Measurements from ENCODE around the gene PRR16.

Gene PRR16

GRCh38 chr5:120602033-120602432 is 137.9 kb downstream of the PRR16 start:
- Histone ChIP-seq H3K4me1 (no peaks in the 10 kb centered on the region), H3K27ac (no peak overlapping the region), H3K27me3 (no peaks in the 10 kb centered on the region), H3K9me3 (no peaks in the 10 kb centered on the region), H3K4me3 (no peak overlapping the region), H3K36me3 (no peaks in the 10 kb centered on the region)
- no peak for DNase-seq
- TF ChIP-seq CTCF (IDR thresholded peaks at IDR 0.05) = no peak
- intact Hi-C loops (cut with DNase I; ENCODE audit: low total_unique reads) = no loop called here

GRCh38 chr5:120604884-120605283 is 140.8 kb downstream of the PRR16 start:
- no peak for DNase-seq
- intact Hi-C loops (cut with DNase I; ENCODE audit: low total_unique reads) = no loop called here
- Histone ChIP-seq H3K27ac (no peak overlapping the region), H3K27me3 (no peaks in the 10 kb centered on the region), H3K4me1 (peaks cover 0 to 8% (median 0%) of the 10 kb centered on the region in 4 donors), H3K9me3 (no peaks in the 10 kb centered on the region), H3K4me3 (no peak overlapping the region), H3K36me3 (no peaks in the 10 kb centered on the region)
- no peak for TF ChIP-seq CTCF (IDR thresholded peaks at IDR 0.05)

- Histone ChIP-seq H3K4me1 (peaks cover 0 to 11% (median 0%) of the 10 kb centered on the region in 4 donors), H3K9me3 (no peaks in the 10 kb centered on the region), H3K4me3 (no peak overlapping the region), H3K27ac (no peak overlapping the region), H3K36me3 (no peaks in the 10 kb centered on the region), H3K27me3 (no peaks in the 10 kb centered on the region)
- intact Hi-C loops (cut with DNase I; ENCODE audit: low total_unique reads) = no loop called here
- TF ChIP-seq CTCF (IDR thresholded peaks at IDR 0.05) = no peak
- no peak for DNase-seq
Measured at GRCh38 chr5:120605325-120606079, 141.4 kb downstream of the PRR16 start.

GRCh38 chr5:120609570-120609969 is 145.5 kb downstream of the PRR16 start:
- H3K9me3 ChIP-seq = no peaks in the 10 kb centered on the region
- no peaks in the 10 kb centered on the region for H3K27me3 ChIP-seq
- no peak overlapping the region for H3K27ac ChIP-seq
- H3K4me3 ChIP-seq = no peak overlapping the region
- peaks cover 0 to 21% (median 6%) of the 10 kb centered on the region in 4 donors for H3K4me1 ChIP-seq
- no peak for TF ChIP-seq CTCF (IDR thresholded peaks at IDR 0.05)
- intact Hi-C loops (cut with DNase I; ENCODE audit: low total_unique reads) = no loop called here
- no peak for DNase-seq
- H3K36me3 ChIP-seq = no peaks in the 10 kb centered on the region

- no peak overlapping the region for H3K4me3 ChIP-seq
- intact Hi-C loops (cut with DNase I; ENCODE audit: low total_unique reads) = no loop called here
- H3K4me1 ChIP-seq = peaks cover 0 to 22% (median 7%) of the 10 kb centered on the region in 4 donors
- H3K27ac ChIP-seq = no peak overlapping the region
- DNase-seq = no peak
- no peaks in the 10 kb centered on the region for H3K36me3 ChIP-seq
- H3K9me3 ChIP-seq = no peaks in the 10 kb centered on the region
- no peaks in the 10 kb centered on the region for H3K27me3 ChIP-seq
- no peak for TF ChIP-seq CTCF (IDR thresholded peaks at IDR 0.05)
Measured at GRCh38 chr5:120610145-120610544, 146.0 kb downstream of the PRR16 start.
